MG63 (cell line): ENCODE results near the gene EIF5A. TPM values are rescaled to one million over a fixed set of nuclear protein-coding genes. Genes with fewer than 3 reads are reported as not detected.
A peak's percentile ranks its signal among the peaks of the same experiment; 100 is the strongest.
"Not testable (repeated sequence)": the region's sequence is repeated elsewhere in the genome, so short reads cannot be mapped to it uniquely, and the experiment has no call there.

Source experiments
- DNase-seq: peaks from one replicate; pipeline ENCODE4 v3.0.0-alpha.2; 2020
- H3K27me3 ChIP-seq: fragments of 250-450 bp; sonication (Bioruptor Pico); 2 replicates; pipeline ENCODE4 v1.5.1; 2020; ENCODE audit warnings: mild to moderate bottlenecking, moderate library complexity
- H3K36me3 ChIP-seq: fragments of 250-450 bp; sonication (Bioruptor Pico); 2 replicates; pipeline ENCODE4 v1.5.1; 2020; ENCODE audit warnings: mild to moderate bottlenecking, moderate library complexity
- H3K4me3 ChIP-seq: fragments of 250-450 bp; sonication (Bioruptor Pico); 2 replicates; pipeline ENCODE4 v1.5.1; 2020; ENCODE audit warnings: mild to moderate bottlenecking, moderate library complexity
- H3K9me3 ChIP-seq: fragments of 250-450 bp; sonication (Bioruptor Pico); 2 replicates; pipeline ENCODE4 v1.5.1; 2020; ENCODE audit warnings: mild to moderate bottlenecking, moderate library complexity
- total RNA-seq: library from RNA; depleted of rRNA; stranded (reverse); fragments of >200 nt; shearing (Covaris generic); gene quantifications from 2 replicates; pipeline ENCODE4 v1.2.3, GENCODE V29; 2014; ENCODE audit warnings: low replicate concordance

The EIF5A gene
- total RNA-seq, 1 experiment from 2014 or later: 1,396 TPM

- Histone ChIP-seq H3K27me3 (no peaks in the 10 kb centered on the region), H3K36me3 (no peaks in the 10 kb centered on the region), H3K9me3 (no peaks in the 10 kb centered on the region), H3K4me3 (no peak overlapping the region)
- DNase-seq: no peak
Measured at GRCh38 chr17:7334938-7335538, 27.6 kb downstream of the EIF5A start.

GRCh38 chr17:7335765-7336164, 28.3 kb downstream of the EIF5A start:
- not testable (repeated sequence) for DNase-seq, H3K36me3 ChIP-seq, H3K27me3 ChIP-seq, H3K4me3 ChIP-seq, H3K9me3 ChIP-seq

GRCh38 chr17:7336240-7337175, 29.1 kb downstream of the EIF5A start, which contains the start of gene ACAP1:
Gene ACAP1, plus strand, starts transcription at chr17:7336529. Its CDS starts 206 bp downstream, at chr17:7336735.
- Histone ChIP-seq H3K4me3 (no peak within 1 kb of the TSS), H3K36me3 (no peaks in the 10 kb centered on the region)
- DNase-seq: no peak

GRCh38 chr17:7337600-7337999, 30.2 kb downstream of the EIF5A start:
- not testable (repeated sequence) for H3K4me3 ChIP-seq, H3K27me3 ChIP-seq, DNase-seq, H3K9me3 ChIP-seq, H3K36me3 ChIP-seq

More at GRCh38 chr17:7336240-7337175, 29.1 kb downstream of the EIF5A start, which contains the start of gene ACAP1:
- Histone ChIP-seq H3K27me3 (no peaks in the 10 kb centered on the region), H3K9me3 (no peaks in the 10 kb centered on the region)

GRCh38 chr17:7340179-7340578, 32.8 kb downstream of the EIF5A start:
- H3K27me3 ChIP-seq: no peaks in the 10 kb centered on the region
- no peaks in the 10 kb centered on the region for H3K36me3 ChIP-seq
- H3K4me3 ChIP-seq: no peak overlapping the region
- DNase-seq: no peak
- H3K9me3 ChIP-seq: no peaks in the 10 kb centered on the region

- Histone ChIP-seq H3K4me3 (no peak overlapping the region), H3K9me3 (no peaks in the 10 kb centered on the region), H3K36me3 (no peaks in the 10 kb centered on the region), H3K27me3 (no peaks in the 10 kb centered on the region)
- DNase-seq: no peak
Measured at GRCh38 chr17:7341842-7342241, 34.4 kb downstream of the EIF5A start.

- H3K36me3 ChIP-seq: no peaks in the 10 kb centered on the region
- H3K27me3 ChIP-seq: no peaks in the 10 kb centered on the region
- H3K9me3 ChIP-seq: no peaks in the 10 kb centered on the region
- H3K4me3 ChIP-seq: no peak overlapping the region
- no peak for DNase-seq
Measured at GRCh38 chr17:7343250-7343649, 35.8 kb downstream of the EIF5A start.

GRCh38 chr17:7346761-7347614, 39.6 kb downstream of the EIF5A start:
- no peak overlapping the region for H3K4me3 ChIP-seq
- H3K36me3 ChIP-seq: no peaks in the 10 kb centered on the region
- H3K9me3 ChIP-seq: no peaks in the 10 kb centered on the region
- no peaks in the 10 kb centered on the region for H3K27me3 ChIP-seq
- DNase-seq: no peak

GRCh38 chr17:7347630-7348477, 40.4 kb downstream of the EIF5A start:
- H3K9me3 ChIP-seq: no peaks in the 10 kb centered on the region
- no peak overlapping the region for H3K4me3 ChIP-seq
- no peaks in the 10 kb centered on the region for H3K27me3 ChIP-seq
- H3K36me3 ChIP-seq: no peaks in the 10 kb centered on the region
- no peak for DNase-seq

- H3K4me3 ChIP-seq: no peak overlapping the region
- H3K27me3 ChIP-seq: no peaks in the 10 kb centered on the region
- DNase-seq: no peak
- H3K9me3 ChIP-seq: no peaks in the 10 kb centered on the region
- no peaks in the 10 kb centered on the region for H3K36me3 ChIP-seq
Measured at GRCh38 chr17:7348478-7349242, 41.2 kb downstream of the EIF5A start.

- DNase-seq: peak; percentile 92
- Histone ChIP-seq H3K36me3 (no peaks in the 10 kb centered on the region), H3K9me3 (no peaks in the 10 kb centered on the region), H3K4me3 (peak within 1 kb of the TSS; percentile 82), H3K27me3 (no peaks in the 10 kb centered on the region)
Measured at GRCh38 chr17:7351665-7352502, 44.5 kb downstream of the EIF5A start, which contains the start of gene KCTD11. Gene KCTD11, plus strand, starts transcription at chr17:7352162.

- peak overlapping the region; percentile 82 for H3K4me3 ChIP-seq
- H3K36me3 ChIP-seq: no peaks in the 10 kb centered on the region
- DNase-seq: no peak
- H3K9me3 ChIP-seq: no peaks in the 10 kb centered on the region
- no peaks in the 10 kb centered on the region for H3K27me3 ChIP-seq
Measured at GRCh38 chr17:7352503-7352889, 45.1 kb downstream of the EIF5A start.

- H3K27me3 ChIP-seq: no peaks in the 10 kb centered on the region
- DNase-seq: no peak
- peak overlapping the region; percentile 82; the same call in 1 of the 2 replicates for H3K4me3 ChIP-seq
- no peaks in the 10 kb centered on the region for H3K36me3 ChIP-seq
- H3K9me3 ChIP-seq: no peaks in the 10 kb centered on the region
Measured at GRCh38 chr17:7352910-7353635, 45.6 kb downstream of the EIF5A start.

GRCh38 chr17:7354262-7354843, 46.9 kb downstream of the EIF5A start:
- H3K4me3 ChIP-seq: no peak overlapping the region
- H3K36me3 ChIP-seq: no peaks in the 10 kb centered on the region
- H3K9me3 ChIP-seq: no peaks in the 10 kb centered on the region
- DNase-seq: no peak
- H3K27me3 ChIP-seq: no peaks in the 10 kb centered on the region
